Prostate gland (tissue), 2 donors: ENCODE measurements around the gene HABP2. TPM values are rescaled to one million over a fixed set of nuclear protein-coding genes. Genes with fewer than 3 reads are reported as not detected.

Experiments used
- DNase-seq: peaks from one replicate; pipeline ENCODE4 v3.0.0-alpha.2; 2019; ENCODE audit warnings: low spot score
- H3K27ac ChIP-seq, 2 donors: fragments of 200-600 bp; sonication (generic); 2 replicates each; pipeline ENCODE4 v1.5.1; 2017 to 2019
- H3K27me3 ChIP-seq: fragments of 200-600 bp; sonication (generic); replicated peaks from 2 replicates; pipeline ENCODE4 v1.5.1; 2019; ENCODE audit not compliant: insufficient read depth
- H3K36me3 ChIP-seq, 2 donors: fragments of 200-600 bp; sonication (generic); 1 replicate in 1 of 2; 2 replicates in 1 of 2; pipeline versions ENCODE4 v1.5.1 to v1.8.1; 2017 to 2019
- H3K4me1 ChIP-seq: fragments of 200-600 bp; sonication (generic); replicated peaks from 2 replicates; pipeline ENCODE4 v1.5.1; 2019
- H3K4me3 ChIP-seq, 2 donors: fragments of 200-600 bp; sonication (generic); 2 replicates each; pipeline ENCODE4 v1.5.1; 2017 to 2019
- H3K9me3 ChIP-seq: fragments of 200-600 bp; sonication (generic); 2 replicates; pipeline ENCODE4 v1.5.1; 2017
- POLR2A ChIP-seq: fragments of 450-650 bp; IDR thresholded peaks from one replicate; pipeline ENCODE4 v1.6.1; 2016; ENCODE audit warnings: antibody characterized with exemption, mild to moderate bottlenecking
- POLR2AphosphoS5 ChIP-seq: sonication (generic); formaldehyde crosslinking; IDR thresholded peaks from one replicate; pipeline ENCODE4 v1.6.1; 2017; ENCODE audit warnings: antibody characterized with exemption
- WGBS: methylation state at CpG from one replicate; pipeline ENCODE4 v1.1.5; 2018; 5-methylcytosine and 5-hydroxymethylcytosine counted together
- intact Hi-C: fragments of 100-400 bp; cut with DNase I; formaldehyde crosslinking; loops from one replicate; pipeline ENCODE4 v1.14.2; 2022
- total RNA-seq, 2 donors: library from RNA; depleted of rRNA; stranded (reverse); fragments of >200 nt; gene quantifications; one replicate each; pipeline ENCODE4 v1.1.0, GENCODE V29; 2016
- TF ChIP-seq, protein P1 (sequence below), 4 experiments: fragments of 200-600 bp in 2 of 4; fragments of 450-650 bp in 2 of 4; sonication (generic) in 2 of 4; IDR thresholded peaks; 1 replicate in 3 of 4; 2 replicates in 1 of 4; pipeline ENCODE4 v1.5.1; 2016 to 2019; ENCODE audit warnings: antibody characterized with exemption in 4 of 4, mild to moderate bottlenecking in 2 of 4, moderate library complexity in 2 of 4

HABP2 gene
- total RNA-seq, 2 donors from 2014 or later = 0.17 TPM; not detected in 1

DNA sequence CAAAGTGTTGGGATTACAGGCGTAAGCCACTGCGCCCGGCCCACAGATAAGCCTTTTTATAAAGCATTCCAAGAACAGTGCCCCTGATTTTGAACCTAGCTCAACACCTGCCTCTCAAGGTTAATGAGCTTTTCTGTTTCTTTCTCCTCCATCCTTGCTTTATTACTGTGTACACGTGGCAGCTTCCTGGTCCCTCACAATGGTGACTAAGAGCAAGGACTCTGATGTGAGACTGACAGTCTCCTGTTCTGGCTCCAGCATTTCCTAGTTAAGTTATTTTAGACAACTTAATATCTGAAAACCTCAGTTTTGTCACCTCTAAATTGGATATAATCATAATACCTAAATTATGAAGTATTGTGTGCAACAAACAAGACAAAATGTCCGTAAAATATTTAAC lies 9.9 kb downstream of the HABP2 start:
- intact Hi-C loops = loop anchor here (5.0 kb wide), 1 partner anchor 1085 kb away; no protein-coding TSS in a partner anchor

DNA sequence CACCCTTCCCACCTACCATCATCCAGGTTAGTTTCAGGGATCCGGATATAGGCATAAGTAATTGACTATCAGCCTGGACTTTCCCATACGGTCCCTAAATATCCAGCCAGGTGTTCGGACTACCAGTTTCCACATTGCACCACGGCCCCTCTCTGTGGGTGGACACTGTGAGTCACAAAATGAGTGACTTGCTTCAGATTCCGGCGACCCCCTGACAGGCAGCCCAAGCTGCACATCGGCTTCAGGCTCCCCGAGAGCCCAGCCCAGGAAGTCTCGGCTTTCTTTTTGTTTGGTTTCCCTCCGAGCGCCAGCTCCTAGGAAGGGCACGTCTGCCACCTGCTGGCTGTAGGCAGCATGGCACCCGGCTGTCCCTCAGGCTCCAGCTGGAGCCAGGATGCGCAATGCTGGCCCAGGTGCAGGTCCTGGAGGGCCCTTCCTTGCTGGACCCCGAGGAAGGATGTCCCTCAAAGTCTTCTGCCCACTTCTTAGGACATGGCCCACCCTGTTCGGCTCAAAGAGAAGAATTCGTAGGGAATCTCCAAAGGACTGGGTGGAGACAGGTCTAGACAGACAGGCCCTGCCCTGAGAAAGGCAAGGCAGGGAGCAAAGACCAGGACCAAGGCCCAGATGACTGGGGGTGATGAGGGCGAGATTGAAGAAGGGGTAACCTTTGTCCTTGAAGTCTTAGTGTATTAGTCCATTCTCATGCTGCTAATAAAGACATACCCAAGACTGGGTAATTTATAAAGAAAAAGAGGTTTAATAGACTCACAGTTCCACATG lies 10.6 kb downstream of the HABP2 start:
- TF ChIP-seq POLR2A (no peak), POLR2AphosphoS5 (peak; percentile 59)
- TF ChIP-seq, protein P1, sequence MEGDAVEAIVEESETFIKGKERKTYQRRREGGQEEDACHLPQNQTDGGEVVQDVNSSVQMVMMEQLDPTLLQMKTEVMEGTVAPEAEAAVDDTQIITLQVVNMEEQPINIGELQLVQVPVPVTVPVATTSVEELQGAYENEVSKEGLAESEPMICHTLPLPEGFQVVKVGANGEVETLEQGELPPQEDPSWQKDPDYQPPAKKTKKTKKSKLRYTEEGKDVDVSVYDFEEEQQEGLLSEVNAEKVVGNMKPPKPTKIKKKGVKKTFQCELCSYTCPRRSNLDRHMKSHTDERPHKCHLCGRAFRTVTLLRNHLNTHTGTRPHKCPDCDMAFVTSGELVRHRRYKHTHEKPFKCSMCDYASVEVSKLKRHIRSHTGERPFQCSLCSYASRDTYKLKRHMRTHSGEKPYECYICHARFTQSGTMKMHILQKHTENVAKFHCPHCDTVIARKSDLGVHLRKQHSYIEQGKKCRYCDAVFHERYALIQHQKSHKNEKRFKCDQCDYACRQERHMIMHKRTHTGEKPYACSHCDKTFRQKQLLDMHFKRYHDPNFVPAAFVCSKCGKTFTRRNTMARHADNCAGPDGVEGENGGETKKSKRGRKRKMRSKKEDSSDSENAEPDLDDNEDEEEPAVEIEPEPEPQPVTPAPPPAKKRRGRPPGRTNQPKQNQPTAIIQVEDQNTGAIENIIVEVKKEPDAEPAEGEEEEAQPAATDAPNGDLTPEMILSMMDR (IDR thresholded peaks at IDR 0.05) = peak; percentile 88 to 97 (median 92)
- Histone ChIP-seq H3K27me3 (no peaks in the 10 kb centered on the region), H3K4me3 (peak overlapping the region; percentile 16 to 28), H3K9me3 (no peaks in the 10 kb centered on the region), H3K27ac (no peak overlapping the region), H3K36me3 (no peaks in the 10 kb centered on the region), H3K4me1 (no peaks in the 10 kb centered on the region)
- 11% methylated on average over 18 of the region's 18 CpGs for WGBS
- peak; percentile 70 for DNase-seq
- intact Hi-C loops = loop anchor here (5.0 kb wide), 1 partner anchor 1086 kb away; no protein-coding TSS in a partner anchor

More for the DNA sequence above, 9.9 kb downstream of the HABP2 start:
- Histone ChIP-seq H3K4me1 (no peaks in the 10 kb centered on the region), H3K27me3 (no peaks in the 10 kb centered on the region), H3K9me3 (no peaks in the 10 kb centered on the region), H3K4me3 (no peak overlapping the region), H3K36me3 (no peaks in the 10 kb centered on the region), H3K27ac (no peak overlapping the region)
- 89% methylated on average over 5 of the region's 5 CpGs for WGBS
- TF ChIP-seq POLR2A (no peak), POLR2AphosphoS5 (no peak)
- TF ChIP-seq, protein P1 (IDR thresholded peaks at IDR 0.05) = no peak
- DNase-seq = no peak

DNA sequence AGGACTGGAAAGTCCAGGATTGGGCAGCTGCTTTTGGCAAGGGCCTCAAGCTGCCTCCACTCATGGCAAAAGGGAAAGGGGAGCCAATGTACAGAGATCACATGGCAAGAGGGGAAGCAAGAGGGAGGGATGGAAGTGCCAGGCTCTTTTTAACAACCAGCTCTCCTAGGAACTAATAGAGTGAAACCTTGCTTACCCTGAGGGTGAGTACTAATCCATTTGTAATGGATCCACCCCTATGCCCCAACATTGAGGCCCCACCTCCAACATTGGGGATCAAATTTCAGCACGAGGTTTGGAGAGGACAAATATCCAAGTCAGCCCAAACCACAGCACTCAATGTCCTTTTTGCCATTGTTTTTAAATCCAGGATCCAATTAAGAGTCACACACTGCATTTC lies 12.5 kb downstream of the HABP2 start:
- no peak overlapping the region for H3K4me3 ChIP-seq
- no peak overlapping the region for H3K27ac ChIP-seq
- TF ChIP-seq POLR2A (no peak), POLR2AphosphoS5 (no peak)
- TF ChIP-seq, protein P1 (IDR thresholded peaks at IDR 0.05) = no peak
- no peaks in the 10 kb centered on the region for H3K36me3 ChIP-seq
- H3K9me3 ChIP-seq = no peaks in the 10 kb centered on the region
- DNase-seq = no peak
- WGBS = 14% methylated on average over 1 of the region's 1 CpG
- intact Hi-C loops = no loop called here
- no peaks in the 10 kb centered on the region for H3K27me3 ChIP-seq
- H3K4me1 ChIP-seq = no peaks in the 10 kb centered on the region

DNA sequence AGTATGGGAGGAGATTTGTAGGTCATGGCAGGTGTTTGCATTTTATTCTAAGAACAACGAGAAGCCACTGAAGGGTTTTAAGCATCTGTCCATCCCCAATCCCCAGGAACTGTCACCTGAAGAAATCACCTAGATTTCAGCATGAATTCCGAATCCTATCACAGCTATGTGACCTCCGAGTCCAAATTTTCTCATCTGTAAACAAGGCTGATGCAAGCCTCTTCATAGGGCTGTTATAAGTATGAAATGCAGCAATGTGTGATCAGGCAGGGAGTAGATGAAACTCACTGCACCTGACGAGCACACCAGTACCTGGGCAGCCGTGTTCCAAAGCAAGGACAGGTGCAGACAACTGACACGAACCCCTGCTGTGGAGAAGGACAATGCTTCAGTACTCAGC lies 14.0 kb downstream of the HABP2 start:
- H3K36me3 ChIP-seq = no peaks in the 10 kb centered on the region
- H3K27me3 ChIP-seq = no peaks in the 10 kb centered on the region
- no peaks in the 10 kb centered on the region for H3K9me3 ChIP-seq
- intact Hi-C loops = no loop called here
- H3K27ac ChIP-seq = no peak overlapping the region
- 85% methylated on average over 6 of the region's 6 CpGs for WGBS
- no peaks in the 10 kb centered on the region for H3K4me1 ChIP-seq
- H3K4me3 ChIP-seq = no peak overlapping the region
- no peak for DNase-seq
- TF ChIP-seq POLR2AphosphoS5 (no peak), POLR2A (no peak)
- TF ChIP-seq, protein P1 (IDR thresholded peaks at IDR 0.05) = no peak

DNA sequence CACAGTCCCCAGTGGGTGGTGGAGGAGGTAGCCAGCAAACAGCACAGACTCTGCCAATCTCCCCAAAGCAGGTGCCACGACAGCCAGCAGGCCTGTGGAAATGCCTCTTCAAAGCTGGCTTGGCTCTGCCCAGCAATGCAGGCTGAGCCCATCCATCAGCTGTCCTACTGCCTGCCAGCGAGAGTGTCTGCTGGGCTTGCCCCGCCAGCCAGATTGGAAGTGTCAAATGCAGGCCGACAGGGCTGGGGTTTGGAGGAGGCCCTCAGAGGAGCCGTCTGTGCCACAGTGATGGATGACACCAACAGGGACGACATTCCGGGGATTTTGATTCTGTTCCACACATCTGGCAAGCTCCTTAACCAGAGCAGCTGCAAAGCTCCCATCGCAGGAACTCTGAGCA lies 16.7 kb downstream of the HABP2 start:
- Histone ChIP-seq H3K27me3 (no peaks in the 10 kb centered on the region), H3K27ac (no peak overlapping the region), H3K9me3 (no peaks in the 10 kb centered on the region), H3K36me3 (no peaks in the 10 kb centered on the region), H3K4me1 (no peaks in the 10 kb centered on the region), H3K4me3 (no peak overlapping the region)
- intact Hi-C loops = no loop called here
- TF ChIP-seq, protein P1 (IDR thresholded peaks at IDR 0.05) = no peak
- no peak for TF ChIP-seq POLR2AphosphoS5
- TF ChIP-seq POLR2A = no peak
- DNase-seq = no peak
- WGBS = 59% methylated on average over 8 of the region's 8 CpGs
